ENCODE measurements around the gene ANP32A. TPM values are rescaled to one million over a fixed set of nuclear protein-coding genes. Genes with fewer than 3 reads are reported as not detected.
A peak's percentile ranks its signal among the peaks of the same experiment; 100 is the strongest.

ANP32A gene
- total and polyA plus RNA-seq, 4 experiments from 2014 or later: 52.7 to 134 (median 99.1) TPM

- Histone ChIP-seq H3K4me1 (ENCODE audit: insufficient read depth, low read length) (peaks cover 48% of the 10 kb centered on the region), H3K27me3 (ENCODE audit: insufficient read depth, low read length) (no peaks in the 10 kb centered on the region), H3K9me3 (ENCODE audit: control insufficient read depth in 1 of 2, low read length in 2 of 2) (no peaks in the 10 kb centered on the region), H3K4me3 (ENCODE audit: low read length in 2 of 2) (peak overlapping the region; percentile 77 to 95), H3K36me3 (ENCODE audit: insufficient read depth, low read length) (no peaks in the 10 kb centered on the region), H3K27ac (ENCODE audit: low read depth, low read length) (peak overlapping the region; percentile 91)
- Mint-ChIP-seq H3K4me3 (peak overlapping the region; percentile 93 to 98 (median 96)), H3K27ac (peak overlapping the region; percentile 91 to 99 (median 98)), H3K36me3 (peaks cover 0 to 27% of the 10 kb centered on the region in 2 donors), H3K4me1 (peaks cover 35 to 65% (median 48%) of the 10 kb centered on the region in 4 donors), H3K9me3 (peaks cover 0 to 2% (median 0%) of the 10 kb centered on the region in 8 donors), H3K27me3 (no peaks in the 10 kb centered on the region)
- ChIA-PET POLR2A (ENCODE audit: partially characterized antibody) (interaction anchor here (0.7 to 6.4 kb wide), 11 partner anchors 9 to 635 kb away, joined by 3 to 92 read pairs (median 5); partner anchors contain the start of gene RPLP1), CTCF (ENCODE audit: partially characterized antibody) (interaction anchor here (1.2 to 3.3 kb wide), 7 partner anchors 9 to 59 kb away, joined by 3 to 13 read pairs (median 6); no protein-coding TSS in a partner anchor)
- intact Hi-C loops (cut with micrococcal nuclease): loop anchor here (1.0 to 5.0 kb wide), 3 partner anchors 22 to 60 kb away; no protein-coding TSS in a partner anchor
- peak in 1 of 5 donors; percentile 8 for DNase-seq
Measured at GRCh38 chr15:68816795-68817303, 3.8 kb downstream of the ANP32A start.

GRCh38 chr15:68816158-68816557 is 4.5 kb downstream of the ANP32A start:
- POLR2A ChIA-PET (ENCODE audit: partially characterized antibody): interaction anchor here (1.1 to 6.4 kb wide), 8 partner anchors 13 to 60 kb away, joined by 4 to 92 read pairs (median 6); no protein-coding TSS in a partner anchor
- peaks cover 33 to 64% (median 49%) of the 10 kb centered on the region in 4 donors for H3K4me1 Mint-ChIP-seq

GRCh38 chr15:68815598-68815997 is 5.1 kb downstream of the ANP32A start:
- Mint-ChIP-seq H3K4me3 (peak overlapping the region in 7 of 8 donors; percentile 3 to 98 (median 93)), H3K27me3 (no peaks in the 10 kb centered on the region), H3K4me1 (peaks cover 35 to 67% (median 53%) of the 10 kb centered on the region in 4 donors), H3K36me3 (peaks cover 0 to 24% of the 10 kb centered on the region in 2 donors), H3K27ac (peak overlapping the region in 5 of 7 donors; percentile 6 to 99 (median 98)), H3K9me3 (peaks cover 0 to 2% (median 0%) of the 10 kb centered on the region in 8 donors)
- Histone ChIP-seq H3K4me1 (ENCODE audit: insufficient read depth, low read length) (peaks cover 51% of the 10 kb centered on the region), H3K36me3 (ENCODE audit: insufficient read depth, low read length) (no peaks in the 10 kb centered on the region), H3K27ac (ENCODE audit: low read depth, low read length) (no peak overlapping the region), H3K9me3 (ENCODE audit: control insufficient read depth in 1 of 2, low read length in 2 of 2) (no peaks in the 10 kb centered on the region), H3K4me3 (ENCODE audit: low read length in 2 of 2) (no peak overlapping the region), H3K27me3 (ENCODE audit: insufficient read depth, low read length) (no peaks in the 10 kb centered on the region)
- intact Hi-C loops (cut with micrococcal nuclease): loop anchor here (5.0 kb wide), 1 partner anchor 62 kb away; no protein-coding TSS in a partner anchor
- ChIA-PET POLR2A (ENCODE audit: partially characterized antibody) (interaction anchor here (2.2 to 6.4 kb wide), 2 partner anchors 18 to 22 kb away, joined by 9 to 92 read pairs; no protein-coding TSS in a partner anchor), CTCF (ENCODE audit: partially characterized antibody) (interaction anchor here (2.1 kb wide), 1 partner anchor 32 kb away, joined by 13 read pairs; no protein-coding TSS in a partner anchor)
- DNase-seq: no peak

More at GRCh38 chr15:68816158-68816557, 4.5 kb downstream of the ANP32A start:
- DNase-seq: no peak
- no peaks in the 10 kb centered on the region for H3K27me3 Mint-ChIP-seq
- peak overlapping the region; percentile 34 to 98 (median 96) for H3K4me3 Mint-ChIP-seq
- H3K36me3 Mint-ChIP-seq: peaks cover 0 to 27% of the 10 kb centered on the region in 2 donors
- peaks cover 45% of the 10 kb centered on the region for H3K4me1 ChIP-seq (ENCODE audit: insufficient read depth, low read length)
- intact Hi-C loops (cut with micrococcal nuclease): loop anchor here (2.0 to 5.0 kb wide), 2 partner anchors 33 to 61 kb away; no protein-coding TSS in a partner anchor
- CTCF ChIA-PET (ENCODE audit: partially characterized antibody): interaction anchor here (0.7 to 2.1 kb wide), 6 partner anchors 9 to 32 kb away, joined by 3 to 13 read pairs (median 4); no protein-coding TSS in a partner anchor
- peak overlapping the region in 1 of 2 donors; percentile 5 for H3K4me3 ChIP-seq (ENCODE audit: low read length in 2 of 2)
- H3K27ac Mint-ChIP-seq: peak overlapping the region in 6 of 7 donors; percentile 43 to 99 (median 98)
- H3K36me3 ChIP-seq (ENCODE audit: insufficient read depth, low read length): no peaks in the 10 kb centered on the region
- peaks cover 0 to 3% (median 0%) of the 10 kb centered on the region in 8 donors for H3K9me3 Mint-ChIP-seq
- H3K9me3 ChIP-seq (ENCODE audit: control insufficient read depth in 1 of 2, low read length in 2 of 2): no peaks in the 10 kb centered on the region
- peak overlapping the region; percentile 91 for H3K27ac ChIP-seq (ENCODE audit: low read depth, low read length)
- no peaks in the 10 kb centered on the region for H3K27me3 ChIP-seq (ENCODE audit: insufficient read depth, low read length)

GRCh38 chr15:68814596-68814995 is 6.1 kb downstream of the ANP32A start:
- Mint-ChIP-seq H3K4me1 (peaks cover 44 to 73% (median 62%) of the 10 kb centered on the region in 4 donors), H3K36me3 (peaks cover 7 to 23% of the 10 kb centered on the region in 2 donors), H3K4me3 (peak overlapping the region in 4 of 8 donors; percentile 3 to 30 (median 20)), H3K27ac (peak overlapping the region in 4 of 7 donors; percentile 42 to 98 (median 52)), H3K9me3 (peaks cover 0 to 2% (median 0%) of the 10 kb centered on the region in 8 donors), H3K27me3 (no peaks in the 10 kb centered on the region)
- Histone ChIP-seq H3K9me3 (ENCODE audit: control insufficient read depth in 1 of 2, low read length in 2 of 2) (no peaks in the 10 kb centered on the region), H3K27ac (ENCODE audit: low read depth, low read length) (no peak overlapping the region), H3K27me3 (ENCODE audit: insufficient read depth, low read length) (no peaks in the 10 kb centered on the region), H3K4me3 (ENCODE audit: low read length in 2 of 2) (no peak overlapping the region), H3K36me3 (ENCODE audit: insufficient read depth, low read length) (no peaks in the 10 kb centered on the region), H3K4me1 (ENCODE audit: insufficient read depth, low read length) (peaks cover 61% of the 10 kb centered on the region)
- intact Hi-C loops (cut with micrococcal nuclease): no loop called here
- CTCF ChIA-PET (ENCODE audit: partially characterized antibody): interaction anchor here (1.0 to 2.3 kb wide), 2 partner anchors 30 to 60 kb away, joined by 3 to 5 read pairs; no protein-coding TSS in a partner anchor
- POLR2A ChIA-PET (ENCODE audit: partially characterized antibody): interaction anchor here (0.6 to 6.4 kb wide), 3 partner anchors 19 to 72 kb away, joined by 3 to 92 read pairs (median 3); no protein-coding TSS in a partner anchor
- no peak for DNase-seq

- Histone ChIP-seq H3K27ac (ENCODE audit: low read depth, low read length) (no peak overlapping the region), H3K36me3 (ENCODE audit: insufficient read depth, low read length) (no peaks in the 10 kb centered on the region), H3K4me1 (ENCODE audit: insufficient read depth, low read length) (peaks cover 78% of the 10 kb centered on the region), H3K4me3 (ENCODE audit: low read length in 2 of 2) (no peak overlapping the region), H3K9me3 (ENCODE audit: control insufficient read depth in 1 of 2, low read length in 2 of 2) (no peaks in the 10 kb centered on the region), H3K27me3 (ENCODE audit: insufficient read depth, low read length) (no peaks in the 10 kb centered on the region)
- peaks cover 11 to 32% of the 10 kb centered on the region in 2 donors for H3K36me3 Mint-ChIP-seq
- H3K4me3 Mint-ChIP-seq: peak overlapping the region in 3 of 8 donors; percentile 4 to 52 (median 52)
- peaks cover 60 to 91% (median 77%) of the 10 kb centered on the region in 4 donors for H3K4me1 Mint-ChIP-seq
- H3K27me3 Mint-ChIP-seq: no peaks in the 10 kb centered on the region
- ChIA-PET CTCF (ENCODE audit: partially characterized antibody) (interaction anchor here (0.8 to 2.3 kb wide), 4 partner anchors 15 to 28 kb away, joined by 3 to 5 read pairs (median 4); no protein-coding TSS in a partner anchor), POLR2A (ENCODE audit: partially characterized antibody) (interaction anchor here (1.0 kb wide), 1 partner anchor 12 kb away, joined by 3 read pairs; no protein-coding TSS in a partner anchor)
- peaks cover 0 to 2% (median 0%) of the 10 kb centered on the region in 8 donors for H3K9me3 Mint-ChIP-seq
- intact Hi-C loops (cut with micrococcal nuclease): no loop called here
- H3K27ac Mint-ChIP-seq: peak overlapping the region in 6 of 7 donors; percentile 13 to 75 (median 50)
- DNase-seq: no peak
Measured at GRCh38 chr15:68812597-68813431, 7.9 kb downstream of the ANP32A start.

- peaks cover 62 to 93% (median 79%) of the 10 kb centered on the region in 4 donors for H3K4me1 Mint-ChIP-seq
- DNase-seq: no peak
- ChIA-PET POLR2A (ENCODE audit: partially characterized antibody) (no interaction called here), CTCF (ENCODE audit: partially characterized antibody) (interaction anchor here (2.1 kb wide), 1 partner anchor 17 kb away, joined by 4 read pairs; no protein-coding TSS in a partner anchor)
- intact Hi-C loops (cut with micrococcal nuclease): no loop called here
- no peaks in the 10 kb centered on the region for H3K27me3 Mint-ChIP-seq
- no peaks in the 10 kb centered on the region for H3K9me3 ChIP-seq (ENCODE audit: control insufficient read depth in 1 of 2, low read length in 2 of 2)
- H3K4me3 Mint-ChIP-seq: no peak overlapping the region
- H3K36me3 ChIP-seq (ENCODE audit: insufficient read depth, low read length): no peaks in the 10 kb centered on the region
- peaks cover 11 to 28% of the 10 kb centered on the region in 2 donors for H3K36me3 Mint-ChIP-seq
- peaks cover 83% of the 10 kb centered on the region for H3K4me1 ChIP-seq (ENCODE audit: insufficient read depth, low read length)
- H3K27ac ChIP-seq (ENCODE audit: low read depth, low read length): no peak overlapping the region
- H3K27me3 ChIP-seq (ENCODE audit: insufficient read depth, low read length): no peaks in the 10 kb centered on the region
- no peak overlapping the region for H3K4me3 ChIP-seq (ENCODE audit: low read length in 2 of 2)
- peaks cover 0 to 2% (median 0%) of the 10 kb centered on the region in 8 donors for H3K9me3 Mint-ChIP-seq
- H3K27ac Mint-ChIP-seq: peak overlapping the region in 3 of 7 donors; percentile 44 to 75 (median 52)
Measured at GRCh38 chr15:68812069-68812468, 8.6 kb downstream of the ANP32A start.
